GM19035 (cell line): ENCODE results near the gene LRMDA.
"Not testable (repeated sequence)": the region's sequence is repeated elsewhere in the genome, so short reads cannot be mapped to it uniquely, and the experiment has no call there.

Experiments used
- ATAC-seq: cut with Tn5 transposase; IDR thresholded peaks from one replicate; pipeline ENCODE4 v1.9.1; 2021; ENCODE audit not compliant: unreplicated experiment

LRMDA gene

DNA sequence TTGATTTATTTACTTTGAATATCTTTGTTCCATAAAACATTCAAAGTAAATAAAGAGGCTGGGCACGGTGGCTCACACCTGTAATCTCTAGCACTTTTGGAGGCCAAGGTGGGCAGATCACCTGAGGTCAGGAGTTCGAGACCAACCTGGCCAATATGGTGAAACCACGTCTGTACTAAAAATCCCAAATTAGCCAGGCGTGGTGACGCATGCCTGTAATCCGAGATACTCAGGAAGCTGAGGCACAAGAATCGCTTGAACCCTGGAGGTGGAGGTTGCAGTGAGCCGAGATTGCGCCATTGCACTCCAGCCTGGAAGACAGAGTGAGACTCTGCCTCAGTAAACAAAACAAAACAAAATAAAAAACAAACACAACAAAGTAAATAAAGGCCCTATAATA lies 1153.0 kb downstream of the LRMDA start:
- ATAC-seq: not testable (repeated sequence)
